IPS-18c (cell line): ENCODE data around the gene CLTC.
"Not testable (repeated sequence)": the region's sequence is repeated elsewhere in the genome, so short reads cannot be mapped to it uniquely, and the experiment has no call there.

ENCODE experiments used
- H3K4me3 ChIP-seq: 2 replicates; pipeline ENCODE4 v1.7.0; 2013; ENCODE audit warnings: low read depth, mild to moderate bottlenecking, low read length, moderate library complexity; ENCODE audit not compliant: insufficient read depth
- H3K9me3 ChIP-seq: one replicate; pipeline ENCODE4 v1.6.1; 2013; ENCODE audit warnings: mild to moderate bottlenecking, low read length, moderate library complexity; ENCODE audit not compliant: control insufficient read depth, insufficient read depth

The CLTC gene

DNA sequence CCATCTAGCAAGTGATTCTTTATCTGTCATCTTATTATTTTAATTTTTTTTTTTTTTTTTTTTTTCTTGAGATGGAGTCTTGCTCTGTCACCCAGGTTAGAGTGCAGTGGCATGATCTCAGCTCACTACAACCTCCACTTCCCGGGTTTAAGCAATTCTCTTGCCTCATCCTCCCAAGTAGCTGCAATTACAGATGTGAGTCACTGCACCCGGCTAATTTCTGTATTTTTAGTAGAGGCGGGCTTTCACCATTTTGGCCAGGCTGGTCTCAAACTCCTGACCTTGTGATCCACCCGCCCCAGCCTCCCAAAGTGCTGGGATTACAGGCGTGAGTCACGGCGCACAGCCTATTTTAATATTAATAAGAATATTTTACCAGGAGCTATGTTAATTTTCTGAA, 36.9 kb downstream of the CLTC start:
- H3K9me3 ChIP-seq, H3K4me3 ChIP-seq: not testable (repeated sequence)

GRCh38 chr17:59666235-59666634, 46.5 kb downstream of the CLTC start:
- no peaks in the 10 kb centered on the region for H3K9me3 ChIP-seq

GRCh38 chr17:59668816-59669215, 49.1 kb downstream of the CLTC start:
- no peaks in the 10 kb centered on the region for H3K9me3 ChIP-seq
- H3K4me3 ChIP-seq, result no peak overlapping the region

More at GRCh38 chr17:59666235-59666634, 46.5 kb downstream of the CLTC start:
- no peak overlapping the region for H3K4me3 ChIP-seq

- Histone ChIP-seq H3K9me3 (no peaks in the 10 kb centered on the region), H3K4me3 (no peak overlapping the region)
Observed at GRCh38 chr17:59669411-59669810, 49.7 kb downstream of the CLTC start.

- H3K9me3 ChIP-seq, result no peaks in the 10 kb centered on the region
- no peak overlapping the region for H3K4me3 ChIP-seq
Observed at GRCh38 chr17:59669944-59670343, 50.2 kb downstream of the CLTC start.

GRCh38 chr17:59671386-59671785, 51.7 kb downstream of the CLTC start:
- H3K4me3 ChIP-seq, result no peak overlapping the region

GRCh38 chr17:59675231-59675630, 55.5 kb downstream of the CLTC start:
- H3K4me3 ChIP-seq, result no peak overlapping the region
- H3K9me3 ChIP-seq, result no peaks in the 10 kb centered on the region

More at GRCh38 chr17:59671386-59671785, 51.7 kb downstream of the CLTC start:
- no peaks in the 10 kb centered on the region for H3K9me3 ChIP-seq

GRCh38 chr17:59676716-59677115, 57.0 kb downstream of the CLTC start:
- no peak overlapping the region for H3K4me3 ChIP-seq
- no peaks in the 10 kb centered on the region for H3K9me3 ChIP-seq

- Histone ChIP-seq H3K9me3 (no peaks in the 10 kb centered on the region), H3K4me3 (no peak overlapping the region)
Observed at GRCh38 chr17:59678918-59679317, 59.2 kb downstream of the CLTC start.

- H3K4me3 ChIP-seq, result no peak overlapping the region
- H3K9me3 ChIP-seq, result no peaks in the 10 kb centered on the region
Observed at GRCh38 chr17:59680314-59680713, 60.6 kb downstream of the CLTC start.

GRCh38 chr17:59683283-59683682, 63.6 kb downstream of the CLTC start:
- no peak overlapping the region for H3K4me3 ChIP-seq
- H3K9me3 ChIP-seq, result no peaks in the 10 kb centered on the region

DNA sequence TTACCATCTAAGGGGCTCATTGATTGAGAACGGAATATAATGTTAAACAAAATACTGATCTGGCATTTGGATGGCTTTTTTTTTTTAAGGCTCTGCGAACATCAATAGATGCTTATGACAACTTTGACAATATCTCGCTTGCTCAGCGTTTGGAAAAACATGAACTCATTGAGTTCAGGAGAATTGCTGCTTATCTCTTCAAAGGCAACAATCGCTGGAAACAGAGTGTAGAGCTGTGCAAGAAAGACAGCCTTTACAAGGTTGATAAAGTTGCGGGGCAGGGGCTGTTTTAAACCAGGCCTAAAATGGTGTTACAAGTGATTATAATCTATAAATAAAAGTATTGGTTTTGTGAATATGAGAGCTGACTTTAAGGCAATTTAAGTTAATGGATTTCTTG, 65.3 kb downstream of the CLTC start:
- Histone ChIP-seq H3K4me3 (no peak overlapping the region), H3K9me3 (no peaks in the 10 kb centered on the region)

DNA sequence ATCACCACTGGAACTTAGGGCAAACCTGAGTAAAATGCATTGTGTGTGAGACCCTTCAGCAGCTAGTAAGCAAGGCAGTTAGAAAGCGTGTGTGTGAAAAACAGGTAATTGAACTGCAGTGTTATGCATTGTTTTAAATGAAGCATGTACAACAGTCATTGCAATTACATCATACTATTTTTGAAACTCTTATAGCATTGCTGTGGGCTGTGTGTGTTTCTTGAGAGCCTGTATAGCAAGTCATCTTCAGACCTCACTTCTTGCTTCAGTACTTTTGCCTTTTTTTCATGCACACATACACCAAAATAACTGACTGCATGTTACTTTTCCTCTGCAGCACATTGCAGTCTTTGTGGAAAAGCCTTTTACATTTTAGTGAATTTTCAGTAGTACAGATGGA, 68.3 kb downstream of the CLTC start:
- Histone ChIP-seq H3K4me3 (no peak overlapping the region), H3K9me3 (no peaks in the 10 kb centered on the region)

- H3K4me3 ChIP-seq, result no peak overlapping the region
Observed at GRCh38 chr17:59688496-59688895, 68.8 kb downstream of the CLTC start.

DNA sequence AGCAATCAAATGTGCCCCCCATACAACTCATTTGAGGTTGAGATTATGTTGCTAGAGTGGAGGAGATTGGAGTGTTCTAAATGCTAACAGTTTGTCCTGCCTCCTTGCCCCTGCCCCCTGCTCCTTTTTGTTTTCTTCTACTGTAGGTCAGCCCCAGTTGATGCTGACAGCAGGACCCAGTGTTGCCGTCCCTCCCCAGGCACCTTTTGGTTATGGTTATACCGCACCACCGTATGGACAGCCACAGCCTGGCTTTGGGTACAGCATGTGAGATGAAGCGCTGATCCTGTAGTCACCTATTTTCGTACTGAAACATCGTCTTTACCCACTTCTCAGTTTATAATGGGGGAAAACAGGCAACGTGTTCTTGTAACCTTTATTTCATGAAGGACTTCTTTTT, 73.9 kb downstream of the CLTC start:
- H3K9me3 ChIP-seq, result no peaks in the 10 kb centered on the region
- H3K4me3 ChIP-seq, result no peak overlapping the region

More at GRCh38 chr17:59688496-59688895, 68.8 kb downstream of the CLTC start:
- no peaks in the 10 kb centered on the region for H3K9me3 ChIP-seq

GRCh38 chr17:59694344-59694743, 74.6 kb downstream of the CLTC start:
- no peaks in the 10 kb centered on the region for H3K9me3 ChIP-seq
- no peak overlapping the region for H3K4me3 ChIP-seq

- Histone ChIP-seq H3K9me3 (no peaks in the 10 kb centered on the region), H3K4me3 (no peak overlapping the region)
Observed at GRCh38 chr17:59695945-59696681, 76.4 kb downstream of the CLTC start.

- H3K4me3 ChIP-seq, result no peak overlapping the region
- H3K9me3 ChIP-seq, result no peaks in the 10 kb centered on the region
Observed at GRCh38 chr17:59696682-59697277, 77.1 kb downstream of the CLTC start.

- Histone ChIP-seq H3K4me3 (no peak overlapping the region), H3K9me3 (no peaks in the 10 kb centered on the region)
Observed at GRCh38 chr17:59698143-59698542, 78.4 kb downstream of the CLTC start.
